GM18870 (cell line): ENCODE results near the gene ASCL2.

ENCODE experiments used
- ATAC-seq: cut with Tn5 transposase; IDR thresholded peaks from one replicate; pipeline ENCODE4 v1.9.1; 2021; ENCODE audit warnings: moderate library complexity; ENCODE audit not compliant: unreplicated experiment

ASCL2 gene, protein sequence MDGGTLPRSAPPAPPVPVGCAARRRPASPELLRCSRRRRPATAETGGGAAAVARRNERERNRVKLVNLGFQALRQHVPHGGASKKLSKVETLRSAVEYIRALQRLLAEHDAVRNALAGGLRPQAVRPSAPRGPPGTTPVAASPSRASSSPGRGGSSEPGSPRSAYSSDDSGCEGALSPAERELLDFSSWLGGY

DNA sequence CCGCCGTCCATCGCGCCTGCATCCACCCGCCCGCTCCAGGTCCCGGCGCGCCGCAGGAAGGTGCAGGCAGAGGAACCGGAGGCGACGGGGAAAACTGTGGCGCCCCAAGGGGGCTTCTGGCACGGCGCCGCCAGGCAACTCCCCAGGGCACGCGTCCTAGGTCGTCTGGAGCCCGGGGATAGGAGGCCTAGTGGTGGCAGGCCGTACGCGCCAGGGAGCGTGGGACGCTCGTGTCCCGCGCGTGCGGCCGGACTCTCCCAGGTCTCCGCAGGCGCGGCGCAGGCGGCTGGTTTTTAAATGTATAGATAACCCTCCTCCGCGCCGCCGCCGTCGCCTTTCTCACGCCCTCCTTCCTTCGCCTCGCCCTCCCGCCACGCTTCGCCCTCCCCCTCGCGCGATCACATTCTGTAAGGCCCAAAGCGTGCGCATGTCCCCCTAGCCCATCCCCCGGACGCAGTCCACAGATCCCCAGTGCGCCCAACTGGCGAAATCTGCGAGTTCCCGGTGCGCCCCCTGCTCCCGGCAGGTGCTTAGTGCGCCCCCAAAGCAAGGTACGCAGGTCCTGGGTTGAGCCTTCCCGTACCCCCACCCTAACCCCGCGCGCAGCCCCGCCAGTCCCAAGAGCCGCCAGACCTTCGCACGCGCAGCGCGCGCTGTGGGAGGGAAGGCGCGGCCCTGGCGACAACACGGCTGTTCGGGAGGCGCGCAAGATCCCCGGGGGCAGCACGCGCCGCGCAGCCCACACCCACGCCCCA lies at the start of gene ASCL2:
Gene ASCL2 (minus strand): TSS at position 267 of the 755 bp plus-strand sequence. CDS start 256 bp downstream, at position 11.
- ATAC-seq, result no peak

DNA sequence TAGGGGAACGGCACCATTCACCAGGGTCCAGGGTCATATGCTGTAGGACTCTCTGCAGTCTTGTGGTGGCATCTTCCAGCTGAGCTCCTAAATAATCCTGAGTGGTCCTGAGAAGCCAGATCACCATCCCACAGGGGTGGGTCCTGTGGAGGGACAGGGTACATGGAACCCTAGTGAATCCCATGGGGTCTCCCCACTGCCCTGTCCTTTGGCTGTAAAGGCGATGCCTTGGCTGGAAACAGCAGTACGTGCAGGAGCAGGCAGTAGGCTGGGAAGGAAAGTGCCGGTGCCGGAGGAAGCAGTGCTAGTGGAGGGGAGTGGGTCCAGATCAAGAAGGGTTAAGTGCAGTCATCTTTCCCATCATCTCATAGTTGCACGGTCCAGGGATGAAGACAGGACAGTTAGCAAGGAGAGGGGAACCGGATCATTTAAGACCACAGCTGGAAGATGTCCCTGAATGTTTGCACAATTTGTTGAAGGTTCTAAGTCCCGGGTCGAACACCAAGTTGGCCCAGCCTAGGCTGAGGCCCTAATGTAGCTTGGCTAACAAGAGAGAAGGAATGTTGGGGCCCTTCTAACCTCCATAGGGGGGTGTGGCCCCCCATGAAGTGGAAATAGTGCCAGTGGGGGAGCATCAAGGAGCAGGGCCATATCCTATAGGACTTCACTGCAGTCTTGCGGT lies 49.5 kb upstream of the ASCL2 start:
- ATAC-seq, result no peak

DNA sequence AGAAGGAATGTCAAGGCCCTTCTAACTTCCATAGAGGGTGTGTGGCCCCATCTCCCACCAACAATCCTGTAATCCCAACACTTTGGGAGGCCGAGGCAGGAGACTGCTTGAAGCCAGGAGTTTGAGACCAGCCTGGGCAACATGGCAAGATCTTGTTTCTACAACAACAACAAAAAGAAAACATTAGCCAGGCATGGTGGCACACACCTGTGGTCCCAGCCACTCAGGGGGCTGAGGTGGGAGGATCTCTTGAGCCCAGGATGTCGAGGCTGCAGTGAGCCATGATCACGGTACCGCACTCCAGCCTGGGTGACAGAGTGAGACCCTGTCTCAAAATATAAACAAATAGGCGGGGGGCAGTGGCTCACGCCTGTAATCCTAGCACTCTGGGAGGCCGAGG lies 48.3 kb upstream of the ASCL2 start:
- no peak for ATAC-seq

DNA sequence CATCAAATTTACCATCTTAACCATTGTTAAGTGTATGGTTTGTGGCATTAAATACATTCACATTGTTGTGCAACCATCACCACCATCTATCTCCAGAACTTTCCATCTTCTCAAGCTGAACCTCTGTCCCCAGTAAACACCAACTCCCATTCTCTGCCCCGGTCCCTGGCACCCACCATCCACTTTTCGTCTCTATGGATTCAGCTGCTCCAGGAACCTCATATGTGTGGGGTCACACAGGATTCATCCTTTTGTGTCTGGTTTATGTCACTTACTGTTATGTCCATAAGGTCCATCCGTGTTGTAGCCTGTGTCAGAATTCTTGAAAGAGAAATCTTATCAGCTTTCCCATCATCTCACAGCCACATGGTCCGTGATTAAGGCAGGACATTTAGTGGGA lies 47.7 kb upstream of the ASCL2 start:
- ATAC-seq, result no peak

DNA sequence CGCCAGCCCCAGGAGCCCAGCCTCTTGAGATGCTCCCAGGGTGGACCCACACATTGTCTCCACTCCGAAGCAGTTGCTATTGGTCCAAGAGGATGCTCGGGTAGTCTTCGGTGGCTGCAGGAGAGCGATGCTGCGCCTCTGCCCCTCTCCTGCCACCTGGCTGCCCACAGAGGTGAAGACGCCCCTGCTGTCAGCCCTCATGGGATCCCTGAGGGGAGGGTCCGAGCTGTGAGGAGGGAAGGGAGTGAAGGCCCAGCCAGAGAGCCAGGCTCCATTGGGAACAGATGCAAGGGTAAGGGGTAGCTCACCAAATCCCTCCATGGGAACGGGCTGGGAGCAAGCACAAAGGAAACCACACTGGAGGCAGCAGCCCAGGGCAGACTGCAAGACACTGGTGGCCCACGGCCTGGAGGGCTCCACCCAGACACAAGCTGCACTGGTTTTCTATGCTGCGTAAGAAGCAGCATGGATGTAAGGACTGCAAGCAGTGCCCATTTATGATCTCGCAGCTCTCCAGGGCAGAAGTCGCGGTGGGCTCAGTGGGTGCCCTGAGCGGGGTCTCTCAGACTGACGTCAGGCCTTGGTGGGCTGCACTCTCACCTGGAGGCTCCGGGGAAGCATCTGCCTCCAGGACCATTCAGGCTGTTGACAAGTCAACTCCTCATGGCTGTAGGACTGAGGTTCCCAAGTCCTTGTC lies 47.1 kb upstream of the ASCL2 start:
- ATAC-seq, result no peak

DNA sequence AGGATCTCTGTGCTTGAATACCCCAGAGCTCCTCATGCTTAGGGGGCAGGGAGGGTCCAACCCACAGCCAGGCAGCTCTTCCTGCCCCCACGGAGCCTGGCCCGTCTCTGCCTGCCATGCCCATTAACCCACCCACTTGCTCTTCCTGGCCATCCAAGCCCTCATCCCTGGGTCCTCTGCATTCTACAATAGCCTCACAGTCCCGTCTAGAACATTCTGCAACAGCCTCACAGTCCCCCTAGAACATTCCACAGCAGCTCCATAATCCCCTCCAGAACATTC lies 46.5 kb upstream of the ASCL2 start:
- no peak for ATAC-seq

DNA sequence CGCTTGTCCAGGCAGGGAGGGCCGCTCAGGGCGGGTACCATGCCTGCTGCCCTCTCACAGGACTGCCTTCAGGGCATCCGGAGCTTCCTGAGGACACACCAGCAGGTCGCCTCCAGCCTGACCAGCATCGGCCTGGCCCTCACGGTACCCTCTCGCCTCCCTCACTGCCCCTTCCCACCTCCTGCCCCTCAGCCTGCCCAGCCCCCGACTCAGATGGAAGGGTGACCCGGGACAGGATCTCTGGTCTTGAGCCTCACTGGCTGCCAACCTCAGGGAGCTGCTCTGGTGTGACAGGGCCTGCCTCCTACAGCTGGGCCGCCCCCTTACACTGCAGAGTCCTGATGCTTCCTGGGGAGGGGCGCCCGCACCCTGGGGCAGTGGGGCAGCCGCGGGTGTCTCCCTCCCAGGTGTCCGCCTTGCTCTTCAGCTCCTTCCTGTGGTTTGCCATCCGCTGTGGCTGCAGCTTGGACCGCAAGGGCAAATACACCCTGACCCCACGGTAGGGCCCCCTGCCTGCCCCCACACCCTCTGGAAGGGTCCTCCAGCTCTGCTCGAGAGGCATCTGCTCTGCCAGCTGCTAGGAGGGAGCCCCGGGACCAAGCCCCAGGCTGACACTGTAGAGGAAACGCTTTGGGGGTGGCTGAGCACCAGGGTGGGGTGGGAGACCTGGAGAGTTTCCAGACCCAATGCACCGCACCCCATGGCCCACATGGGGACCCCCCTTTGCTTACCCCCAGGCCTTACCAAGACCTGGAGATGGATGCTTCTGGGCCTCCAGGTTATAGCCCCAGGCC lies 46.0 kb upstream of the ASCL2 start:
- ATAC-seq, result no peak

DNA sequence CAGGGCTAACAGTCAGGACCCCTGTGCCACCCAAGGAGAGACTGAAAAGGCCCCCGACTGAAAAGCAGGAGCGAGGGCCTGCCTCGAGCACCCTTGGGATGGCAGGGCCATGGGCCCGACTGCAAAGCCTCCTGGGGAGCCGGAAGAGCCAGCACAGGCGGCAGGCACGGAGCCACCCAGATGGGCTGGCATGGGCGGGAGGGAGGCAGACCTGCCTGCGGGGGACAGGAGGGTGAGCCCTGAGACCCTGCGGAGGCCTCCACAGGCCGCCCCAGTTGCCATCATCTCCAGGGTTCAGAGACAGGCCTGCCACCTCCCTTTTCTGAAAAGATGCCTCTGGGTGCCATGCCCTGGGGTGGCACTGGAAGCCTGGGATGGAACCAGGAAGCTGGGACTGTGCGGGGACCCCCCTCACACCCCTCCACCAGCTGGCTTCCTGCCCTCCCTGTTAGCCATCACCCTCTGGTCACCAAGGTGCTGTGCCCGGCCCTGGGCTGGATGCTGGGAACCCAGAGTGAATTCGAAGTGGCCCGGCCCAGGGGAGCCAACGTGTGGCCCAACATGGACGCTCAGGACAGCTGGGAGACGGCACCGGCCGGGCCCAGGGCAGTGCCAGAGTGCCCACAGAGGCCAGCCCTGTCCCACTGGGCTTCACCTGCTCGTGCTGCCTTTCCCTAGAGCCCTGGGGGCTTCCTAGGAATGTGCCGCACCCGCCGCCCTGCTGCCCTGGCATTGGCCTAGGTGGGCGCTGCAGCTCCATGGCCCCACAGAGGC lies 45.2 kb upstream of the ASCL2 start:
- no peak for ATAC-seq

DNA sequence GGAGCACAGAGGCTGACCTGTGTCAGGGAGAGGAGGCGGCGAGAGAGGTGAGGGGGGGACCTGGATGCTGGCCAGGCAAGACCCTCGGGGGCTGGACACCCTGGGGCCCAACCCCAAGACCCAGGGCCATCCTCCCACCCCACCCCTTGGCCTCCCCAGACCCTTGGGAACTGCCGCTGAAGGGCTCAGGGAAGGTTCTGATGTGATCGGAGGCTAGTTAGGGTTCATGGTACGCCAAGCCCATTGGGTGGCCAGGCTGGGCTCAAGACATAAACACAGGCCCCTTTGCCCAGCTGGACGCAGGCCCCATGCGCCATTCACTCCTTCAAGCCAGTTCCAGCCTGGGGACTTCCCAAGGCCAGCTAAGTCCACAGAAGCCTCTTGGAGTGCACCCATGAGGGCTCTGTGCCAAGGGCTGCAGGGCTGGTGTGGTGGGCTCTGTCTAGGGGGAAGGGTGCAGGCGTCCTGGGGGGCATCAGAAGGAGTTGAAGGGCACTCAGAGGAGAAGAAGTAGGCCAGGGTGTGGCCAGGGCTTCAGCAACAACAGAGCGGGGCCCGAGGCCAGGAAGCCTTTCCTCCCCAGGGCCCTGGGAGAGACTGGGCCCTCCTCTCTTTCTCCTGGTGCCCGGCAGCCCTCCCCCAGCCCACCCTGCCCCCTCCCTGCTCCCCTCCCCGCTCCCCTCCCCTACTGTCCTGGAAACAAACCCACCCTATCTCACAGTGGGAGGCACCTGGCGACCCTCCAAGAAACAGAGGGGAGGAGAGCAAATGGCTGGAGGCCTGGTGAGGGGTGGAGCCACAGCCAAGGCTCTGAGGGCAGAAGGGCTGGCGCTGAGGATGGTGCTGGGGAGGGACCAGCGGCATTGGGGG lies 44.4 kb upstream of the ASCL2 start:
- ATAC-seq, result no peak

DNA sequence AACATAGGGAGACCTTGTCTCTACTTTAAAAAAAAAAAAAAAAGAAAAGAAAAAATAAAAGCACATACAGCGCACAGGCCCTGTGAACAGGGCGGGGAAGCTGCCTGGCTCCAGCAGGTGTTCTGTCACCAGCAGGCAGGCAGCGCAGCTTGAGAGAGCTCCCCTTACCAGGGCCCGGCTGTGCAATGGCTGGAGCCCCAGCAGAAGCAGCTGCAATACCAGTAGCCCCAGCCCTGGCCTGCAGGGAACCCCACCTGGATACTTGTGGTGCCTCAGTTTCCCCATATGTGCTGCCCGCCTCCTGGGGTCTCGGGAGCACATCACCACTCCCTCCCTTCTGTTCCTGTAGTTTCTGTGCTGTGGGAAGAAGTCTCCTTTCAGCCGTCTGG lies 43.7 kb upstream of the ASCL2 start:
- ATAC-seq, result no peak

DNA sequence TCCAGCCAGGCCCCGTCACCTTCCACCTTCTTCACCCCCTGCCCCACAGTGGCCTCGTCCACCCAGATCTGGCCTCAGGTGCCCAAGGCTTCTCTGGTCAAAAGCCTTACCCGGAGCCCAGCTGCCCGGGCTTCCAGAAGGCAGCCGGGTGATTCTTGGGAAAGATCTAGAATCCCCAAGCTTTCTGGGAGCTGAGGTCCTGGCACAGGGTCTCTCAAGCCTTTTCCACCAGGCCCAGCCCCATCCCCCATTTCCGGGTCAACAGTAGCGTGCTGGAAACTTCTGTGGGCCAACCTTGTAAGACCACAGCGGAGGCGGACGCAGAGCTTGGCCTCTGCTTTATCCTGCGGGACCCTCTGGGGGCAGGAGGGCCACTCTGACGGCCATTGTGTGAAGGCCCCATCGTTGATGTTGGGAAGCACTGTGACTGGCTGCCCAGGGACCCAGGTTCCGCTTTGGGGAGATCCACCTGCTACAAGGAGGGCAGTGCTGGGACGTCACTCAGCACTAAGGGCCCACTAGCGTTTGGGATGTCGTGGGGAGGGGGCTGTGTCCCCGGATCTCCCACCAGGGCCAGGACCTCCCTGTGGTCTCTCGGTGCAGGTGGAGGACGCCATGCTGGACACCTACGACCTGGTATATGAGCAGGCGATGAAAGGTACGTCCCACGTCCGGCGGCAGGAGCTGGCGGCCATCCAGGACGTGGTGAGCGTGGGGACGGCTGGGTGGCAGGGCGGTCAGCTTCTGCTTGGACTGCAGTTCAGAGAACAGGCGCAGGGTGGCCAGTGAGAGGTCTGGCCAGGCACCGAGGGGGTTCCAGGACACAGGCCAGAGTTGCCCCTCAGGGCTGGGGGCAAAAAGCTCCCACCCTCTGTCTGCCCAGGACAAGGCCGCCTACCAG lies 42.9 kb upstream of the ASCL2 start:
- ATAC-seq, result no peak

DNA sequence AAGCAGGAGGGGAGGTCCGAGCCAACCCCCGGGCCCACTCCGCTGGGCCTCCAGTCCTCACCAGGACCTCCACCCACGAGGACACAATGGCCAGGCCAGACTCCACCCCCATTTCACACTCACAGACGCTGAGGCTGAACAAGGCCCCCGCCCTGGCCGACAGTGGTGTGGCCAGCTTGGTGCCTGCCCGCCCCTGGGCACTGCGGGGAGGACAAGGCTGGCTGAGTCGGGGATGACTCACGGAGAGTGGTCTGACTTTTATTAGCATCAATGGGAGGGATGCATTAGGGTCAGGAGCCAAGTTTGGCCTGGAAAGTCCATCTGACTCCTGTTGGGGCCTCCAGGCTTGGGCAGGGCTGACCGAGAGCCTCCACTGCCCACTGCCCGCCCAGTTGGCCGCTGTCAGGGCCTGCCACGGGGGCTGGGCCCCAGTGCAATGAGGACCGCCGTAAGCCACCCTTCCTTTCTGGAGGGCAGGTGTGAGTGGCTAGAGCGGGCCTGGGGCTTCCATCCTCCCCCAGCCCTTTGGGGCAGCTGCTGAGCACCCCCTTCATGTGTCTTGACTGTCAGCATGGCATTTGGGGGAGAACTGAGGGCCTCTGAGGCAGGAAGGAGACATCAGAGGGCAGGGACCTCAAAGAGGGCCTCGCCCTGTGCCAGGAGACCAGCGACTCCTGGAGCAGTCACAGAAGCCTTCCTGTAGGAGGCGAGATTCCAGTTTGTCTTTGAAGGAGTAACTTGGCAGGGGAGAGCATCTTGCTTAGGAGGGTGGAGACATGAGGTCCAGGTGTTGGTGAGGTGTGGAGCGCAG lies 42.0 kb upstream of the ASCL2 start:
- ATAC-seq, result no peak

DNA sequence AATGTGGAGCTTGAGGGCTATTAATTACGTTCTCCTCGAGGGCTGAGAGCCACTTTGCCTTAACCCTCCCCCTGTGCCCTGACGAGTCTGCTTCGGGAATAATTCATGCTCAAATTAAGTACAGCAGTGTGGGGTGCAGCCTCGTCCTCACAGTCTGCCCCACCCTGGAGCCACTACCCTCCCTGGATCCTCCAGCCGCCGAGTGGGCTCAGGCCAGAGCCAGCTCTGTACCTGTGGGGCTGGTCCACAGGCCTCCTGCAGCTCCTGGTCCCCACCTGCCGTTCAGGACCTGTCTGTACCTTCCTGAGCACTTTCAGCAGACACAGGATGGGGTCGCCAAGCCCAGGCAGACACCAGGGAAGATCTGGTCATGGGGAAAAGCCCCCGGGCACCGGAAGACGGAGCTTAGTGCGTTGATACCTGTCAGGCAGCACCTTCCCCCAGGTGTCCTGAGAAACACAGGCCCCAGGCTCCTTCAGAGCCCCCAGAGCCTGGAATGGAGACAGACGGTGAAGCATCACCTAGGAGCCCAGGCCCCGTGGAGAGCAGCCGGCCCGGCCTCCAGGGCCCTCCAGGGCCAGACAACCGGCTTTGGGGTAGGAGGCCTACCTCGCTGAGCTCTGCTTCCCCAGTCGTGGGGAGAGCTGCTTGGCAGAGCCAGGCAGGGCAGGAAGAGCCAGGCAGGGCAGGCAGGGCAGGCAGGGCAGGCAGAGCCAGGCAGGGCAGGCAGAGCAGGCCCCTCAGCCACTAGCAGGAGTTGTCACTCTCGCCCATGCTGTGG lies 41.2 kb upstream of the ASCL2 start:
- no peak for ATAC-seq

DNA sequence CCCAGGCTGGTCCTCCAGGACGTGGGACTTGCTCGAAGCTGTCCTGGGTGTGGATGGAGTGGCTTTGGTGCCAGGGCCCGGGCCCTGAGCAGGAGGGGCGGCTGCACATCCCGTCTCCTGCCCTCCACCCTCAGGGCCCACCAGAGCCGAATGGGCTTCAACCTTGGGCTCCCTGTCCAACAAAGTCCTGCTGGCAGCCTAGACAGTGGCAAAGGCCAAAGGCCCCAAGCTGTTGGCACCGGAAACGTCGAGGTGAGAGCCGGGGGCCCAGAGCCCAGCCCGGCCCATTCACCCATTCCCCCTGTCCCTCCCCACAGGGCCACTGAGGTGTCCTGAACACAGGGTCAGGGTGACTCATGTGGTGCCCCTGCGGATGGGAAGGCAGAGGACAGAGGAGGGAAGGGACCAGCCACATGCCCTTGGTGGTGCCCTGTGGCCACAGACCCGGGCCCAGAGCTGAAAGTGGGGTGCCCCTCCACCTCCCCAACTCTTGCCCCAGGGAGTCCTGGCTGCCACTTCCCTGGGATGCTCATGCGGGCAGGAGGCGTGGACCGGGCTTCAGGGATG lies 40.5 kb upstream of the ASCL2 start:
- no peak for ATAC-seq

DNA sequence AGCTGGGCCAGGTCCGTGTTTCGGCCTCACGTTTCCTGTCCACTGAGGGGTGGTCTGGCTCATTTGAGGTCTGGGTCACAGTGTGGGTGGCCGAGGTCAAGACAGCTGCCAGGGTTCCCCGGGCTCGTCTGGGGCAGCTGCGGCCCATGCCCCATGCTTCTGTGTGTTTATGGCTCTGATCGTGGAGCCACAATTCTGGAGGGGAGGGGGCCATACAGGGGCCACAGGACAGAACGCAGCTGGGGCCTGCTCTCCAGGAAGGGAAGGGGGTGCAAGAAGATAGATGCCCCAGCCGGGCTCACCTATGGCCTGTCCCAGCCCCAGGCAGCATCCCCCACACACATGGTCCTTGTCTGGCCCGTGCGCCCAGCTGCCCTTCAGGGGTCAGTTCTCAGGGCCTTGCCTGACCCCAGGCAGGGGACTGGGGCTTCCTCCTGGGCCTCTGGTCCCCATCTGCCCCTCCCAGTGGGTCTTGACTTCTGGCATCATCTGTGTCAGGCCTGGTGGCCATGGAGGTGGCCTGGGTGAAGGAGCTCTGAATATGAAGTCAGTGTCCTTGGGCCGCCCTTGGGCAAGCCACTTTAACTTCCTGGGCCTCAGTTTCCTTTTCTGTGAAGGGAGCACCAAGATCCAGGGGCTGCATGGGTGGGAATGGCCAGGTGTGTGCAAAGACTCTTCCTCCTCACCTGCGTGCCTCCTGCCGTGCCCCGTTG lies 39.8 kb upstream of the ASCL2 start:
- no peak for ATAC-seq
